KG1 (cell line): ENCODE measurements around the gene ESPN.
A peak's percentile ranks its signal among the peaks of the same experiment; 100 is the strongest.
"Not testable (repeated sequence)": the region's sequence is repeated elsewhere in the genome, so short reads cannot be mapped to it uniquely, and the experiment has no call there.

ENCODE experiments used
- DNase-seq: peaks from one replicate; lab custom pipeline; 2025; lab: John Stamatoyannopoulos, UW

The ESPN gene

GRCh38 chr1:6485168-6486101, 60.9 kb downstream of the ESPN start:
- DNase-seq, result no peak

- peak; percentile 90 for DNase-seq
Measured at GRCh38 chr1:6486433-6487011, 61.9 kb downstream of the ESPN start.

GRCh38 chr1:6487804-6488484, 63.4 kb downstream of the ESPN start:
- no peak for DNase-seq

GRCh38 chr1:6488602-6489382, 64.2 kb downstream of the ESPN start:
- no peak for DNase-seq

GRCh38 chr1:6489383-6489765, 64.8 kb downstream of the ESPN start:
- no peak for DNase-seq

GRCh38 chr1:6489799-6490180, 65.2 kb downstream of the ESPN start:
- peak; percentile 34 for DNase-seq

- no peak for DNase-seq
Measured at GRCh38 chr1:6490181-6491080, 65.9 kb downstream of the ESPN start.

GRCh38 chr1:6491081-6491449, 66.5 kb downstream of the ESPN start:
- no peak for DNase-seq

GRCh38 chr1:6491480-6491962, 66.9 kb downstream of the ESPN start, which contains the start of gene PLEKHG5:
TSS of gene PLEKHG5 (minus strand) at chr1:6491667. CDS start at chr1:6477571, 14,096 bp downstream.
- DNase-seq, result no peak

- DNase-seq, result no peak
Measured at GRCh38 chr1:6491966-6492365, 67.4 kb downstream of the ESPN start.

GRCh38 chr1:6493834-6494223, 69.3 kb downstream of the ESPN start:
- not testable (repeated sequence) for DNase-seq

- DNase-seq, result no peak
Measured at GRCh38 chr1:6494627-6495026, 70.1 kb downstream of the ESPN start.

GRCh38 chr1:6495041-6495441, 70.5 kb downstream of the ESPN start:
- no peak for DNase-seq

GRCh38 chr1:6495540-6496364, 71.2 kb downstream of the ESPN start:
- no peak for DNase-seq

- no peak for DNase-seq
Measured at GRCh38 chr1:6496365-6496721, 71.8 kb downstream of the ESPN start.

- DNase-seq, result no peak
Measured at GRCh38 chr1:6496890-6497214, 72.3 kb downstream of the ESPN start.

- DNase-seq, result no peak
Measured at GRCh38 chr1:6497215-6497866, 72.8 kb downstream of the ESPN start.

GRCh38 chr1:6497867-6498575, 73.4 kb downstream of the ESPN start:
- no peak for DNase-seq

GRCh38 chr1:6498576-6499111, 74.1 kb downstream of the ESPN start:
- no peak for DNase-seq
